GM12873 (cell line): Measurements from ENCODE around the gene PDE7B.

Experiments
- TF ChIP-seq, protein P1 (sequence below): IDR thresholded peaks from 2 replicates; pipeline ENCODE4 v1.5.1; 2012; ENCODE audit warnings: low read depth, mild to moderate bottlenecking, moderate library complexity, low read length, control low read depth; ENCODE audit not compliant: insufficient read depth; ENCODE audit errors: missing control alignments

Gene PDE7B

DNA sequence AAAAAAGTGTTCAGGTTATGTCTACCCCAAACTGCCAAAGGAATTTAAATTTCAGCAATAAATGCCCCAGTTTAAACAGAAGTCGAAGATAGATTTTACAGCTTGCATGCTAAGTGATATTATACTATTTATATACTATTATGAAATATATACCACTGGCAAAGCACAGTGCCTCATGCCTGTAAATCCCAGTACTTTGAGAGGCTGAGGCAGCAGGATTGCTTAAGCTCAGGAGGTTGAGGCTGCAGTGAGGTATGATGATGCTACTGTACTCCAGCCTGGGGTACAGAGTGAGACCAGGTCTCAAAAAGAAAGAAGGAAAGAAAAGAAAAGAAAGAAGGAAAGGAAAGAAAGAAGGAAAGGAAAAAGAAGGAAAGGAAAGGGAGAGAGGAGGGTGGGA, 296.6 kb downstream of the PDE7B start:
- TF ChIP-seq, protein P1, sequence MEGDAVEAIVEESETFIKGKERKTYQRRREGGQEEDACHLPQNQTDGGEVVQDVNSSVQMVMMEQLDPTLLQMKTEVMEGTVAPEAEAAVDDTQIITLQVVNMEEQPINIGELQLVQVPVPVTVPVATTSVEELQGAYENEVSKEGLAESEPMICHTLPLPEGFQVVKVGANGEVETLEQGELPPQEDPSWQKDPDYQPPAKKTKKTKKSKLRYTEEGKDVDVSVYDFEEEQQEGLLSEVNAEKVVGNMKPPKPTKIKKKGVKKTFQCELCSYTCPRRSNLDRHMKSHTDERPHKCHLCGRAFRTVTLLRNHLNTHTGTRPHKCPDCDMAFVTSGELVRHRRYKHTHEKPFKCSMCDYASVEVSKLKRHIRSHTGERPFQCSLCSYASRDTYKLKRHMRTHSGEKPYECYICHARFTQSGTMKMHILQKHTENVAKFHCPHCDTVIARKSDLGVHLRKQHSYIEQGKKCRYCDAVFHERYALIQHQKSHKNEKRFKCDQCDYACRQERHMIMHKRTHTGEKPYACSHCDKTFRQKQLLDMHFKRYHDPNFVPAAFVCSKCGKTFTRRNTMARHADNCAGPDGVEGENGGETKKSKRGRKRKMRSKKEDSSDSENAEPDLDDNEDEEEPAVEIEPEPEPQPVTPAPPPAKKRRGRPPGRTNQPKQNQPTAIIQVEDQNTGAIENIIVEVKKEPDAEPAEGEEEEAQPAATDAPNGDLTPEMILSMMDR, result no peak

DNA sequence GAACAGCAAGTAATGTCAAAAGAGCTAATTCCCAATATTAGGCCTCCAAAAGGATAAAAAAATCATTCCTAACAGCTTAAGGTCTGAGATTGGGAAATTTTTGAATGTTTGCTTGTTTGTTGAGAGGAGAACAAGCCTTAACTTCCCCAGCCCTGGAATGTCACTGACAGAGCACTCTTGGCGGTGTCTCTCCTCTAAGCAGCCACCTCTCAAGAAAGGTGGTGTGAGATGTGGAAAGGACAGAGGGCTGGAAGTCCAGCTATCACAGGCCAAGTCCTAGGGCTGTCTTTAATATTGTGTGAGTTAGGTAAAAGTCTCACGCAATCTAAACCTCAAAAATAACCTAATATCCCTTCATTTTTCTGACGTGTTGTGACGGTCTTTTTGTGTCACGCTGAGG, 297.0 kb downstream of the PDE7B start:
- TF ChIP-seq, protein P1, result no peak

DNA sequence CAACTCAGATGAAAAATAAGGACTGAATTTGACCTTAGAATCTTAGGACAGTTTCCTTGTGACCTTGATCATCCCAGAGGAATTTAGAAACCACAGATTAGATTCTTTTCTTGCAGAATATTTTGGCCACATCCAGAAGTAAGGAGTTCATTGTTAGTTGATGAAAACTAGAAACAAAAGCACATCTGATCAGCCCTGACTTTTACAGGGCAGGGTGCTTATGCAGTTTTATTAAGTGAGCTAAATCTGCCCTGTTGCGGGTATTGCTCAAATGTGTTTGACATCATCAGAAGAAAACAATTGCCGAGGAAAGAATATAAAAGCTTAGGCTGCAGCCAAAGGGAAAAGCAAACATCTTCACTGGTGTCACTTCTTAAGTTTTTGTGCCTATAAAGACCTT, 297.8 kb downstream of the PDE7B start:
- TF ChIP-seq, protein P1, result no peak

DNA sequence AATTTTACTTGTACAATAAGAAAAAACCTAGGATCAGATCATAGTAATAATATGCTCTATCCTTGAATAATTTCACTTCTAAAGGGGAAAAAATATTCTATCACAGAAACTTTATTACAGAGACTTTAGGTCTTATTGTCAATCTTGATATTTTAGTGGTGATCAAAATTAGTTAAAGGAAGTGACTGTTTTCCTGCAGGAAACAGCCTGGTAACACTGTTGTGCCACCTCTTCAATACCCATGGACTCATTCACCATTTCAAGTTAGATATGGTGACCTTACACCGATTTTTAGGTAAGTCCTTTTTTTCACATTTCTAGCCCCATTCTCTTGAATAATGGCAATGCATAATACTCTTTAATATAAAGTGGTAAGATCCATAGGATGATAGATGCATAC, 299.5 kb downstream of the PDE7B start:
- TF ChIP-seq, protein P1, result no peak

DNA sequence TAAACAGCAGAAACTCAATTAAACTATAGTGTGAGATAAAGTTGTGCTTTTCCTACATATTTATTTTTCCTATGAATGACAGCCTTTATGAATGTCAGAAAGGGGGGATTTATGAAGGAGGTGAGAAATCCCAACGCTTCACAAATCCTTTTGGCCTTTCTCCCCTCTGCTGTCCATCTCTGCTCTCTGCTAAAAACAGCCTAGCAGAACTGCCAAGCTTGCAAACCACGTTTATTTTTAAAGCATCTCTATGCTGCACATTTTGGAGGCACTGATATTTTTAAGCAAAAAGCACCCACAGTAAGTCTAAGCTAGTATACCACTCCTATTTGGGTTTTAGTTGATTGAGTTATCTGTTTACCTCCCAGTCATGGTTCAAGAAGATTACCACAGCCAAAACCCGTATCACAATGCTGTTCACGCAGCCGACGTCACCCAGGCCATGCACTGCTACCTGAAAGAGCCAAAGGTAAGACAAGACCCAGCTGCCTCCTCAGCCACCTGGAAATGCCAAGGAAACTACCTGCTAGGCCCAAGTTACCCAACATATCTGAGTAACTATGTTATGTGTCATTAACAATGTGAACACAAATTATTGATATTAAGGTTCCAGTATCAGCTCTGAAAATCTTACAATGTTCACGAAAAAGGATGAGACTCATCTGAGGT, 302.3 kb downstream of the PDE7B start:
- TF ChIP-seq, protein P1, result no peak

DNA sequence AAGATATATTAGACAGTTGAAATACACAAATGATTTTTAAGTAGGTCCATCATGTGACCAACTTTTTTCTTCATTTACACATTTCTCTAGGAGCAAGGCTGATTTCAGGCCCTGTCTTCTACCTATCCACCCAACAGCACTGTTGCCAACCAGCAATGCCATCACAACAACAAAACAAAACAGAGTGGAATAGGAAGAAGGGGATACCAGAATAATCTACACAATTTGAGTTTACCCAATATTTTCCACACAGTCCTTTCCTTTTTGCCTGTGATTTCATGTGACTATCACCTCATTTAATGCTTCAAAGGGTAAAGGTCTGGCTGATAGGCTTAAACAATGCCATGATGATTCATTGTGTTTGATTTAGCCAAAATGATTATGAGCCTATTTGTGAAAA, 303.7 kb downstream of the PDE7B start:
- TF ChIP-seq, protein P1, result no peak

DNA sequence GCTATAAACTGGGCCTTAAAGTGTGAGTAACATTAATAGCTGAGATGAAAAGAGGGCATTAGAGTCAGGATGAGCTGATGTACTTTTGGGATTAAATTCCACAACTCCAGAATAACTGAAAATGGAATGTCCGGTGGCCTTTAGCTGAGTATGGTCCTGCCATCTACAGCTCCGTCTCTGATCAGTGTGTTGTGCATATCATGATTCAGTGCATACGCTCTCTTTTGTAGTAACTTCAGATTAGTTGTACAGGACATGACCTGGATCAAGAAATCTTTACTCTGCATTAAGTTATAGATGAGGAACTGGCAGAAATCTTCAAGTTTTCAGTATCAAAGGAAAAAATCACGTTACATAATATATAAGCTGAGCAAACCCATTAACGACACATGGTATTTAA, 306.2 kb downstream of the PDE7B start:
- TF ChIP-seq, protein P1, result no peak
